Measurements from ENCODE around the gene ZNF432.
A peak's percentile ranks its signal among the peaks of the same experiment; 100 is the strongest.
"Not testable (repeated sequence)": the region's sequence is repeated elsewhere in the genome, so short reads cannot be mapped to it uniquely, and the experiment has no call there.

Gene ZNF432

GRCh38 chr19:52048555-52049501, at the start of gene ZNF432:
Gene ZNF432 (minus strand): TSS chr19:52048838. CDS start chr19:52046868, 1,970 bp downstream.
- DNase-seq = peak; percentile 98

DNA sequence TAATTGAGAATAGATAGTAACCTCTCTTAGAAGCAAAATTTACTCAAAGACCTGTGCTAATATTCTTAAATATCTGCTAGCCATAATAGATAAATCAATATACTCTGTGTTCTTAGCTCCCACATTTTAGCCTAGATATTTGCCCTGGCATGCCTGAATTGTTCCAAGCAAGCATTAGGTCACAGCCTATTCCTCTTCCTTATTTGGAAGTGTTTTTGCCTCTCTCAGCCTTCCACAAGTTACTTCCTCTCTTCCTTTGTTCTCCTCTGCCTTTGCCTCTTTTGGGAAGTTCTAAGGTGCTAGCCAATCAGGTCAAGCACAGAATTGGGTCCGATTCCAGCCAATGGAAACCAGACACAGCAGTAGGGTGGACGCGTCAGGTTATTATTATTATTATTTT, 47.8 kb upstream of the ZNF432 start:
- DNase-seq = not testable (repeated sequence)

DNA sequence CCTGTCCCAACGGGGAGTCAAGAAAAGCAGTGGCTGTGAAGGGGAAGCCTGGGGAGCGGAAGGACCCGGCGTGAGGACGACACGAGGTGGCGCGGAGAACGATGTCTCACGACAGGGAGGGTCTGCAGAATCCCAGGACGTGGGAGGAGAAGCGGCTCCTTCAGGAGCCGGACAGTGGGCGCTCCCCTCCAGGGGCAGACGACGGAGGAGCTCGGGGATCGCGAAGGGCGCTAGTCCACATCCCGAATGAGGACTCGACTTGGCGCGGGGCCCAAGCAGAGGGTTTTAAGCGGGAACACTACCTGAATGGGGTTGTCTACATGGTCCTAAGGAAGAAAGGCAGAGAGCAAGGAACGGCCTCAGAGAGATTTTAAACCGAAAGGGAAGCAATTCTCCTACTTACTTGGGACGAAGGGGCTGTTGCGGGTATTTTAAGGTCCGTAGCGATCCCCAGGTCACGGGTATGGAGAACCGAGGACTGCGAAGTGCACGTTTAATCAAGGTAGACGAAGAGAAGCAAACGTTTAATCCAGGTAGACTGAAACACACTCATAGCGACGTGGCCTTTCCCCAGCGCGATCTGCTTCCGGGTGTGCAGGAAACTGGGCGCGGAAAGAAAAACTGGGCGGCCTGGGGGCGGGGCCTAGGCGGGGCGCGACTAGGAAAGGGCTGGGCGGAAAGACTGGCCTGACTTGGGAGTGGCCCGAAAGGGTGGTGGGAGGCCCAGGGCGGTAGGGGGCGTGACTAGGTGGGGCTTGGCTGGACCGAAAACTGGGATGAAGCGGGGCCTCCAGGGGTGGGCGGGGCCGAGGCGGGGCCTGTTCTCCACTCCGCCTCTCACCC, 46.8 kb upstream of the ZNF432 start, which contains the start of gene ZNF841:
Gene ZNF841, minus strand, starts transcription at position 594 of the 843 bp plus-strand sequence. CDS start 10,964 bp downstream, outside the sequence.
- DNase-seq = peak; percentile 97

GRCh38 chr19:52094526-52095130, 46.0 kb upstream of the ZNF432 start:
- DNase-seq = no peak

- DNase-seq = no peak
Observed at GRCh38 chr19:52086481-52086880, 37.8 kb upstream of the ZNF432 start.

DNA sequence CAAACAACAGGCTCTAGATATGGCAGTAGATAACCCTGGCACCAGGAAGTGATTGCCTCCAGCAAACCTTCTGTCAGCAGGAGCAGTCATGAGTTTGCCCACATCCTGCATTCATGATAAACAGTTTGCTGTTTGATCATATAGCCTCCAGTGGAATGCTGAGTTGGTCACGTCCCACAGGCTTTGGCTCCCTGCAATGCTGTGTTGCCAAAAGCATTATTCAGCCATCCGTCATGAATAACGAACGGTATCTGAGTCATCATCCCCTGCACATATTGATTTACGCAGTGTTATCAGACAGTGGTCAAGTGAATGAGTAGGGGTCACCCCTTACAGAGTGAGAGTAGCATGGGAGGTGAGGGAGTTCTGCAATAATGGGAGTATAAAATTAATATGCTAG, 21.9 kb upstream of the ZNF432 start:
- DNase-seq = no peak

- DNase-seq = no peak
Observed at GRCh38 chr19:52069653-52070052, 21.0 kb upstream of the ZNF432 start.

DNA sequence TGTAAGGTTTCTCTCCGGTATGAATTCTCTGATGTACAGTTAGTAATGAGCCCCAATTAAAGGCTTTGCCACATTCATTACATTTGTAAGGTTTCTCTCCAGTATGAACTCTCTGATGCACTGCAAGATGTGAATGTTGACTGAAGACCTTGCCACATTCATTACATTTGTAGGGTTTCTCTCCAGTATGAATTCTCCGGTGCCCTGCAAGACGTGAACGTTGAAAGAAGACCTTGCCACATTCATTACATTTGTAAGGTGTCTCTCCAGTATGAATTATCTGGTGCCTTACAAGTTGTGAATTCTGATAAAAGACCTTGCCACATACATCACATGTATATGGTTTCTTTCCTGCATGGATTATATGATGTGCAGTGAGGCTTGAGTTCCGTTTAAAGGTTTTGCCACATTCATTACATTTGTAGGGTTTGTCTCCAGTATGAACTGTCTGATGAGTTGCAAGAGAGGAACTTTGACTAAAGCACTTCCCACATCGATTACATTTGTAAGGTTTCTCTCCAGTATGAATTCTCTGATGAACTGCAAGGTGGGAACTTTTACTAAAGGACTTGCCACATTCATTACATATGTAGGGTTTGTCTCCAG, 17.7 kb upstream of the ZNF432 start:
- no peak for DNase-seq

GRCh38 chr19:52065399-52065798, 16.8 kb upstream of the ZNF432 start:
- no peak for DNase-seq

DNA sequence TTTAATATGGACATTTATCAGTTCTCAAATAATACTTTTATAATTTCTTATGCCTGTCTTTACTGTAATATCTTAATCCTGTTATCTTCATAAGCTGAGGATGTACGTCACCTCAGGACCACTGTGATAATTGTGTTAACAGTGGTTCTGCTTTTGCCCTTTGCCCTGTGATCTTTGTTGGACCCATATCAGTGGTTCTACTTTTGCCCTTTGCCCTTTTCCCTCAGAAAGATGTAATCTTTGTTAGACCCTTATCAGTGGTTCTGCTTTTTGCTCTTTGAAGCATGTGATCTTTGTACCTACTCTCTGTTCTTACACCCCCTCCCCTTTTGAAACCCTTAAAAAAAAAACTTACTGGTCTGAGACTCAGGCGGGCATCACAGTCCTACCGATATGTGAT, 7.8 kb upstream of the ZNF432 start:
- not testable (repeated sequence) for DNase-seq

GRCh38 chr19:52051736-52052135, 3.1 kb upstream of the ZNF432 start:
- DNase-seq = not testable (repeated sequence)

- no peak for DNase-seq
Observed at GRCh38 chr19:52039169-52039568, 9.5 kb downstream of the ZNF432 start.

DNA sequence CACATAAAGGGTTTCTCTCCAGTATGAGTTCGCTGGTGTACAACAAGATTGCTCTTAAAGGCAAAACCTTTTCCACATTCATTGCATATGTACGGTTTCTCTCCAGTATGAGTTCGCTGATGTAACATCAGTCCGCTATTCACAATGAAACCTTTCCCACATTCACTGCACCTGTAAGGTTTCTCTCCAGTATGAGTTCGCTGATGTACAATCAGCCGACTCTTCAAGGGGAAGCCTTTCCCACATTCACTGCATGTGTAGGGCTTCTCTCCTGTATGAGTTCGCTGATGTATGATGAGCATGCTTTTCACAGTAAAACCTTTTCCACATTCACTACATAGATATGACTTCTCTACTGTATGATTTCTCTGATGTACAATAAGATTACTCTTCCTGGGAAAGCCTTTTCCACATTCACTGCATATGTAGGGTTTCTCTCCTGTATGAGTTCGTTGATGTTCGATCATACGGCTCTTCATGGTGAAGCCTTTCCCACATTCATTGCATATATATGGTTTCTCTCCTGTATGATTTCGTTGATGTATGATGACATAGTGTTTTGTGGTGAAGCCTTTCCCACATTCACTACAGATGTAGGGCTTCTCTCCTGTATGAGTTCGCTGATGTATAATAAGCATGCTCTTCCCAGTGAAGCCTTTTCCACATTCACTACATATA, 14.4 kb downstream of the ZNF432 start:
- no peak for DNase-seq

GRCh38 chr19:52028780-52029123, 19.9 kb downstream of the ZNF432 start:
- no peak for DNase-seq

DNA sequence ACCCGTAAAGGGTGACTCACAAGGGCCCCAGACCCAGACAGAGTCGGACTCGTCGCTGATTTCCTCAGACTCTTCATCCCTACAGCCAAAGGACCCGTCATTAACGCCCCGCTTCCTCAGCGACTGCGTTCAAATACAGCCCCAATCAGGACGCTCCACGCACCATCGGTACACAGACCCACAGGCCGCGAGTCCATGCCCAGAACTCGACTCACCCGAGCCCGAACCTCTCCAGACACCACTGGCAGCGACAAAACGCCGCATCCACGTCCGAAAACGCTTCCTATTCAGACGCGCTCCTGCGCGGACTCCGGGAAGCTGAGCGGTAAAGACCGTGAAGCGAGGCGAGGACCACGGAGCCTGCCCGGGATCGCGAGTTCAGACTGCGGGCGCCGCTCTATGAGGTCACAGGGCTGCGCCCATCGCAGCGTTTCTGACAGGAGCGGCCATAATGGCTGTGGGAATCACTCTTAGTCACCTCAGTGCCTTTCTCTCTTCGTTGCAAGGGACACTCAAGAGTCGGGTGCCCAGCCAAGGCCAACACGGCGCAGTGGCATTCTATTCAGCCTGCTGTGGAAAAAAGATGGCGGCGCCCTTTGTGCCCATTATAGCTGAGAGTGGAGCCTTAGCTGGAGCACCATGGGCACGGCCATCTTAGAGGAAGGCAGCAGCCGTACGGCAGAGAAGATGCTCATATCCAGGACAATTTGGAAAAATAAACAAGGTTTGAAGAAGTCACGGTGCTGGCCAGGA, 20.4 kb downstream of the ZNF432 start, which contains the start of gene ZNF614:
Gene ZNF614, minus strand, starts transcription at position 353 of the 753 bp plus-strand sequence. CDS start 2,634 bp downstream, outside the sequence.
- DNase-seq = peak; percentile 93

DNA sequence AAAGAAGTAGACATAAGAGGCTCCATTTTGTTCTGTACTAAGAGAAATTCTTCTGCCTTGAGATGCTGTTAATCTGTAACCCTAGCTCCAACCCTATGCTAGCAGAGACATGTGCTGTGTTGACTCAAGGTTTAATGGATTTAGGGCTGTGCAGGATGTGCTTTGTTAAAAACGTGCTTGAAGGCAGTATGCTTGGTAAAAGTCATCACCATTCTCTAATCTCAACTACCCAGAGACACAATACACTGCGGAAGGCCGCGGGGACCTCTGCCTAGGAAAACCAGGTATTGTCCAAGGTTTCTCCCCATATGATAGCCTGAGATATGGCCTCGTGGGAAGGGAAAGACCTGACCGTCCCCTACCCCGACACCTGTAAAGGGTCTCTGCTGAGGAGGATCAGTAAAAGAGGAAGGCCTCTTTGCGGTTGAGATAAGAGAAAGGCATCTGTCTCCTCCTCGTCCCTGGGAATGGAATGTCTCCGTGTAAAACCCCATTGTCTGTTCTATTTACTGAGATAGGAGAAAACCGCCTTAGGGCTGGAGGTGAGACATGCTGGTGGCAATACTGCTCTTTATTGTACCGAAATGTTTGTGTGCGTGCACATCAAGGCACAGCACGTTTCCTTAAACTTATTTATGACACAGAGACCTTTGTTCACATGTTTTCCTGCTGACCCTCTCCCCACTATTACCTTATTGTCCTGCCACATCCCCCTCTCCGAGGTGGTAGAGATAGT, 22.2 kb downstream of the ZNF432 start:
- peak; percentile 56 for DNase-seq

- DNase-seq = not testable (repeated sequence)
Observed at GRCh38 chr19:52024478-52024877, 24.2 kb downstream of the ZNF432 start.

DNA sequence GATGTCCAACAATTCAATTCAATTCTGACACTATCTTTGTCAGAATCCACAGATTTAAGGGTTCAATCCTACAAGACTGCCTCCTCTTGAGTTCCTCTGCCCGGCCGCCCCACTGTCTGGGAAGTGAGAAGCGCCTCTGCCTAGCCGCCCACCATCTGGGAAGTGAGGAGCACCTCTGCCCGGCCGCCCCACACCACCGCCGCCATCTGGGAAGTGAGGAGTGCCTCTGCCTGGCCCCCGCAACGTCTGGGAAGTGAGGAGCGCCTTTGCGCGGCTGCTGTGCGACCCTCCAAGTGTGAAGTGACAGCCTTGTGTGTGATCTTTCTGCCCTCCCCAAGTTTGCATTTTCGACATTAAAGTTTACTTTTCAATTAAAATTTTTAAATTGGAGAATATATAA, 26.4 kb downstream of the ZNF432 start:
- DNase-seq = no peak

GRCh38 chr19:52020506-52020905, 28.1 kb downstream of the ZNF432 start:
- DNase-seq = no peak

DNA sequence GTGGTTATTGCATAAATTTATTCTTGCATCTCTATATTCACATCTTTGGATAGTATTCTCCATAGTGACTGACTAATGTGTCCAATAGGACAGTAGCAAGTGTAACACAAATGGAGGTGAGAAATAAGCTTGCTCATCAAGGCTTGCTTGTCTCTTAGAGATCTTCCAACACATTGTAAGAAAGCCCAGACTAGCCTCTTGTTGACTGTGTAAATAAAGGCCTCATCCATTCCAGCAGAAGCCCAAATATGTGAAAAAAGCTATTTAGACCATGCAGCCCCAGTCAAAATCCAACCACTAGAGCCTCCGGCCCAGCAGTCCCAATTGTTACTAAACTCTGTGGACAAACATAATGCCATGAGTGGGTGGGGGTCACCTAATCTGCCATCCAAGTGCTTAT, 38.0 kb downstream of the ZNF432 start:
- DNase-seq = no peak
